ENCODE data around the gene TMEM123.
A peak's percentile ranks its signal among the peaks of the same experiment; 100 is the strongest.

Gene TMEM123

GRCh38 chr11:102471474-102471873 lies 18.9 kb upstream of the TMEM123 start:
- DNase-seq = no peak

DNA sequence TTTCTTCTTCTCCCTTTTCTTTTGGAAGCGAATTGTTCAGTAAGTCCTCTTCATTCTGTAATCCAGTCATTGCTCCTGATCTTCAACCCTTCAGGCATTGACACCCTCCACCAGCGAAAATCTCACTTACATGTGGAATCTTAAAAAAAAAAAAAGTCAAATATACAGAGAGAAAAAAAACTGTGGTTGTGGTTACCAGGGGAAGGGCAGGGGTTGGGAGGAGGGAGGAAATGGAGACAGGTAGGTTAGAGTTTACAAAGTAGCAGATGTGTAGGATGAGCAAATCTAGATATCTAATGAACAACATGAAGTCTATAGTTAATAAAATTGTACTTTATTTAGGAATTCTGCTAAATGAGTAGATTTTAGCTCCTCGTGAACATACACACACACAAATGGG lies 17.7 kb upstream of the TMEM123 start:
- DNase-seq = no peak

GRCh38 chr11:102469196-102469821 lies 16.7 kb upstream of the TMEM123 start:
- peak in 2 of 3 donors; percentile 41 to 53 for DNase-seq

DNA sequence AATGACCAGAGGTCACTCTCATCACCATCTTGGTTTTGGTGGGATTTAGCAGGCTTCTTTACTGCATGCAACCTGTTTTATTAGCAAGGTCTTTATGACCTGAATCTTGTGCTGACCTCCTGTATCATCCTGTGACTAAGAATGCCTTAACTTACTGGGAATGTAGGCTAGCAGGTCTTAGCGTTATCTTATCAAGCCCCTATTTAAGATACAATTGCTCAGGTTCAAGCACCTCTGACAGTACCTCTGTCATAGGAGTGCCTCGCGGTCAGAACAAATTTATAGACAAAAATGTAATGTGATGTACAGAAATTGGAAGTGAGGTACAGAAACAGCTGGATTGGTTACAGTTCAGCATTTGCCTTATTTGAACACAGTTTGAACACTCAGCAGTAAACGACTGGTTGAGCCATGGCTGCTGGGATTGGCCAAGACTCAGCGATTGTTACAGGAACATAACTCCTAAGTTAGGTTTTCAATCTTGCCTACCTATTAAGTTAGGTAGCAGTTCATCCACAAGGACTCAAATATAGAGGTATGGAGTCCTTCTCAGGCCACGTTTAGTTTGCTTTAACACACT lies 16.1 kb upstream of the TMEM123 start:
- DNase-seq = no peak

DNA sequence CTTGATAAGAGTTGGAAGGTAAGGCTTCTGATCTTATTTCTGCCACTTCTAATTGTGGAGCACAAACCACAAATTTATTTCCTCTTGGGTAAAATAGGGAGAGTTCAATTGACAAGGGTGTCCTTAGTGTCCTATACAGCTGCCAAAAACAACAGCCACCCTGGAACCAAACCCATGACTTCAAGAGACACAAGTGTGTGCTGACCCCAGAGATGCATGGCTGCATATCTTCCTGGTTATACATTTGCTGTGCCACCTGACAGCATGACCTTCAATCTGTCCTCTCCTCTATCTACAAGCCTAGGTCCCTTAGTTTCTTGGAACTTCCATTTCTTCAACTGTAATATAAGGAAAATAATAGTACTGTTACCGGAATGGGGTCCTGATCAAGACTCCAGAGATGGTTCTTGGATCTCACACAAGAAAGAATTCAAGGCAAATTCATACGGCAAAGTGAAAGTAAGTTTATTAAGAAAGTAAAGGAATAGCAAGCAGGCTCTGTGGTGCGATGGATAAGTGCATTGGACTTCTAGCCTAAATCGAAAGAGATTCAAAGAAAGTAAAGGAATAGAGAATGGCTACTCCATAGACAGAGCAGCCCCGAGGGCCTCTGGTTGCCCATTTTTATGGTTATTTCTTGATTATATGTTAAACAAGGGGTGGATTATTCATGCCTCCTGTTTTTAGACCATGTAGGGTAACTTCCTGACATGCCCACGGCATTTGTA lies 15.5 kb upstream of the TMEM123 start:
- no peak for DNase-seq

DNA sequence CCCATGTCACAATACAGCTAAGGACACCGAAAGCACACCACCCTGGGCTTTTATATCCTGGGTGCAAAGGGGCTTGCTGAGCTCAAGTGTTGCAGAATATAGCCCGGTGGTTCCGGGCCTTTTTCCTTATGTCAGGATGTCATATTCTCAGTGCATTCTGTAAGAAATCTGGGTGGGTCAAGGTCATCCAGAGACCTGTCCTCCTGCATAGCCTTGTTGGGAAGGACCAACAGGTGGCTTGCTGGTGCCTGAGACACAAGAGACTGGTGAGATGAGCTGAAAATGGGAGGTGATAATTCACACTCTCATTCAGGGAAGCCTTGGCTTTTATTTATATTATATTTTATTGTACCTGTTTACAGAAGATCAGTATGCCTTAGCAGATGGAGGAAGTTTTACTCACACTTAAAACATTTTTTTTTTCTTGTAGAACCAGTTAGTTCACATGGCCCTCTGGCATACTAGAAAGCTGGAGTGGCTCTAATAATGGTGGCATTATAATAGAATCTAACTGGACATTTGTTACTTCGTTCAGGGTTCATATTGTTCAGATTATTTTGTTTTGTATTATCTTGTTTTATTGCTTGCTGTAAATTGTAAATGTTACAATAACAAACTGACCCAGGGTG lies 14.6 kb upstream of the TMEM123 start:
- no peak for DNase-seq

DNA sequence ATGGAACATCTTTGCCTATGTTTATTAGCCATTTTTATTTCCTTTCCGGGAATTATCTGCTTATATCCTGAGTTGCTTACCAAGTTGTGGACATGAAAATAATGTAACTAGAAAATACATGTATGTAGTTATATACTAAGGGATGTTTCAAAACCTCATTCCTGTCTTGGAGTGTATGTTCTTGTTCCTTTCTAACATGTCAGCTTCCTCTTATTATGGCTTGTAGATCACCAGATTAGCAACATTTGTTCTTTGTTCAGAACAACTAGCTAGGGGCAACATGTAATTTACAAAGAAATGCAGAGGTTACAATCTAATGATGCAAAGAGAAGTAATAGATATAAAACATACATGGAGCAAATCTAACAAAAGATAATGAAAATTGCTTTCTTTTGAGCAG lies 13.1 kb upstream of the TMEM123 start:
- no peak for DNase-seq

DNA sequence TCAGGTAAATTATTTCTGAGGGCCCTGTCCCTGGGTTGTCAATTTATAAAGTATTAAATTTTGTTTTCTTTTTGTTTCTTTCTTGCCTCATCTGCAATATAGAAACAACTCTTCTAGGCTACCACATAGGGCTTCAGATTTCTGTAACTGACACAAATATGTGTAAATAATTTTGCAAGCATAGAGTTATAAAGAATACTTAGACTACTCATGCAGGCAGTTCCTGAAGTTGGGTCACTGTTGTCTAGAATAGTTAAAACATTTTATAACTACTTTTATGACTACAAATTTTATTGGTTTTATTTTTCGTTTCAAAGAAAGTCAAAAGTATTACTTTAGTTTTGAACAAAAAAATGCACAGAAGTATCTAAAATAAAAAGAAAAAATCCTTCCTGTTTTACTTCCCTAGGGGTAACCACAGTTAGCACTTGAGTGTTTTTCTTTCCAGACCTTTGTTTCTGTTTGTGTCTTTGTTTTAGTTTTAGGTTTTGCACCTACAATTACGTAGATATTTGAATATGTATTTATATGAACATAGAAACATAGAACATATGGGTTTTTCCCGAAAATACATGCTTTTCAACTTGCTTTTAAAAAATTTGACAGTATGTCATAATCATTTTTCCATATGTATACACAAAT lies 12.4 kb upstream of the TMEM123 start:
- DNase-seq = no peak

DNA sequence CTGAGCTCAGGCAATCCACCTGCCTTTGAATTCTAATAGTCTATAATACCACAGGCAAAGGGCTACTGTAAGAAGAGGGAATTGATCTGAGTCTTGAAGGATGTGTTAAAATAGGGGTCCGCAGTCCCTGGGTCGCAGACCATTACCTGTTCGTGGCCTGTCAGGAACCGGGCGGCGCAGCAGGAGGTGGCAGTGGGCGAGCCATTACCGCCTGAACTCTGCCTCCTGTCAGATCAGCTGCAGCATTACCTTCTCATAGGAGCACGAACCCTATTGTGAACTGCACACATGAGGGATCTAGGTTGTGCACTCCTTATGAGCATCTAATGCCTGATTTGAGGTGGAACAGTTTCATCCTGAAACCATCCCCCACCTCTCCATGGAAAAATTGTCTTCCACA lies 11.5 kb upstream of the TMEM123 start:
- no peak for DNase-seq

- DNase-seq = no peak
Measured at GRCh38 chr11:102462610-102463009, 10.0 kb upstream of the TMEM123 start.

DNA sequence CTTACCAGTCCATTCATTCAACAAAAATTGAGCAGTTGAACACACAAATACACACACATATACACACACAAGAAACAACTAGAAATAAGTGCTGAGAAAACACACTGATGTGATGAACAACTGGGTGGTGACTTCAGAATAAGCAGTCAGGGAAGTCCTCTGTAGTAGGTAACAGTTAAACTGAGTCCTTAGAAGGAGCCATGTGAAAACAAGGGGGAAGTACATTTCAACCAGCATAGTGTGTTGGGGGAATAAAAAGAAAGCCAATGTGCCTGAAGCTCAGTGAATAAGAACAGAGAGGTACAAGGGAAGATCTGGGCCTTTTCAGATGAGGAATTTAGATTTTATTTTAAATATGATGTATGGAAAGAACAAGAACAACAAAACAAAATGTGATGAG lies 6.8 kb upstream of the TMEM123 start:
- peak in 2 of 3 donors; percentile 19 to 42 for DNase-seq

- peak in 1 of 3 donors; percentile 71 for DNase-seq
Measured at GRCh38 chr11:102458548-102458947, 6.0 kb upstream of the TMEM123 start.

GRCh38 chr11:102457865-102458264 lies 5.3 kb upstream of the TMEM123 start:
- DNase-seq = no peak

DNA sequence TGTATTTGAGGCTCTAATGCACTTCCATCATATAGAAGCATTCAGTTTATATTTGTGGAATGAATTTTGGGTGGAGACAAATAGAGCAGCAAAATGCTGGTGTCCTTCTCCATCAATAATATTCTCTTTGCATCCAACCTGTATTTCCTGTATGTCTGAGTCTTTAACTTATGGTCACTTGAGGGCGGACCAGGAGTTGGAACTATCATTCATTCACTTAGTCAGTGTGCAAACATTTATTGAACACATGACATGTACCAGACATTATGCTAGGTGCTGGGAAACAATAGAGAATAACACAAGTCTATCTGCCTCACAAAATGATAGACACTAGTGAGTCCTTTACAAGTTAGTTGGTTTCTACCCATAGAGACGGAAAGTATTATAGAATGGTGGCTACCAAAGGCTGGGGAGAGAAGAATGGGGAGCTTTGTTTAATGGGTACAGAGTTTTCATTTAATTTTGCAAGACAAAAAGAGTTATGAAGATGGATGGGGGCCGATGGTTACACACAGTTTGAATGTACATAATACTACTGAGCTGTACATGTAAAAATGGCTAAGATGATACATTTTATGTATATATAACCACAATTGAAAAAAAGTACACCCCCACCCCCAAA lies 4.6 kb upstream of the TMEM123 start:
- no peak for DNase-seq

- DNase-seq = peak; percentile 82 to 93 (median 91)
Measured at GRCh38 chr11:102456381-102456780, 3.8 kb upstream of the TMEM123 start.

DNA sequence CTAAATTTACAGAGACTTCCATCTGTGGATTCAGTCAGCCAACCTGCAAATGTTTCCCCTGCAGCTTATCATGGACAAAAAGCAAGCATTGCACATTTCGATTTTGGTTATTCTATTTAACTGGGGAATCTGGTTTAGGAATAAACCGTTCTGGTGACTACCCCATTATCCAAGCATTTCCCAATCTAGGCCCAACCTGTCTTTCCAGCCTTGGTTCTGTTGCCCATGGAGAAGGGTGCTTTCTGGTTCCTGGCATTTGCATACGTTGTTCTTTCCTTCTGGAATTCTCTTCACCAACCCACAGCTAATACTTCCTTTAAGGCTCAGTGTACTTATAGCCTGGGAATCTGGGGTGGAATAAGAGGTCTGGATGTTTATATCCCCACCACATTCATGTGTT lies 1.4 kb upstream of the TMEM123 start:
- no peak for DNase-seq

- DNase-seq = no peak
Measured at GRCh38 chr11:102453302-102453695, 734 bp upstream of the TMEM123 start.

DNA sequence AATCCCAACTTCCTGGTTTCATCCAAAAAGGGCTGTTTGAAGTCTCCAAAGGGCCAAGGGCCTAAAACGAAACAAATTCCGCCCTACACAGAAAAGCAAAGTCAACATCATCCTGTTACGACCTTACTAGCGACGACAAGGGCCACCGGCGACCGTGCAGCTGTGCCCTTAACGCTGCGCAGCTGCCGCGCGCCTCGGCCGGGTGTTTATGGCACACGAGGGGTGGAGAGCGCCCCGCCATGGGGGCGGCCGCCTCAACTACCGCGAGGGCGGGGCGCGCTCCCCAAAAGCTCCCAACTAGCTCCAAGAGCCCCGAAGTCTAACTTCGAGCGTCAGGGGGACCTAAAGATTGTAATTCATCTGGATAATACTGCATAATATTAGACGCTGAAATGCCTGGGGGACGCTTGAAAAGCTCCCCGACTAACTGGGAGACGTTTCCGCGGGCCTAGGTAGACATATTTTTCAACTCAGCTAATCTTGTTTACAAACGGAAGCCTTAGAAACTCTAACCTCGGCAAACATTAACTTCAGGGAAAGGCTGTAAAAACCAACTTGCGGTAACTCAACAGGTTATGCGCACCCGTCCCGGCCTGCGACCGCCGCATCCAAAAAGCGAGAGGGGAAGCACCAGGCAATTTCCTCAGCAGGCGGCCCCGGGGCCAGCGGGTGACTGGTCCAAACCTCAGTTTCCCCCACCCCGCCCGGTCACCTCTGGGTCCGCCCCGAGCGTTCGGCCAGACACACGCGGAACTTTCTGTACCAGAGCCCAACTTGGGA lies 694 bp downstream of the TMEM123 start:
- DNase-seq = peak; percentile 74 to 89 (median 86)

GRCh38 chr11:102451041-102451680 lies 1.4 kb downstream of the TMEM123 start:
- DNase-seq = no peak

DNA sequence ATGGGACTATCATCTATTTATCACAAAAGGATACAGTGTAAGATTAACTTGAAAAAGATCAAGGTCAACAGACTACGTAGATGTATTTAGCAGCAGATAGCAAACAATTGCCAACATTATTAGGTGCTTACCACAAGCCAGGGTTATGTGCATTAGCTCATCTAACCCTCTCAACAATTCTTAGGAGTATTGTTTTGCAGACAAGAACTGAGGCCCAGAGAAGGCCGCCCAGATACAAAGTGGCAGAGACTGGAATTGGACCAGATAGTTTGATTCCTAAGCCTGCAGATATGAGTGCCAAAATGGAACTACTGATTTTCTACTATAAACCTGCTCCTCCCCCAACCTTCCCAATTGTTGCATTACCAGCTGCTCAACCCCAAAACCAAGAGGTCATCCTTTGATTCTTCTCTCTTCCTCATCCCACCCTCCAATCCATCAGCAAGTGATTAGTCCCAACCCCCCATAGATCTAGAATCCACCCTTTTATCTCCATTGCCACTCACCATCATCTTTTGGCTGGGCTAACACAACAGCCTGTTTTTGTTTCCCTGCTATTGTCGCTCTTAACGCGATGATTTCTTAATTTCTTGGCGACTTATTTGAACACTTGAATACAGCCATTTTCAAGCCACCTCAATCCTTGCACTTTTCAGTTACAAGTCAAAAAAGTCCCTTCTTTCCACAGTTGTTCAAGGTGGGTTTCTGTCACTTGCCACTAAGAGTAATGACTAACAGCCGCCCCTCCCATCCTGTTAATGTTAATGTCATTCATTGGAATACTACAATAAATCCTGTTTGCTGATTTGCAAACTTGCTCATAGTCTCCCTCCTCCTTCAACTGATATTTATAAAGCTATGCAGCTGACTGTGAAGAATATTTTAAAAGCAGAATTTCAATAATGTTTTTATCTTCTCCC lies 2.7 kb downstream of the TMEM123 start:
- no peak for DNase-seq
